D341Med (cell line): ENCODE data around the gene FXYD4.
"Not testable (repeated sequence)": the region's sequence is repeated elsewhere in the genome, so short reads cannot be mapped to it uniquely, and the experiment has no call there.

ENCODE experiments used
- DNase-seq: peaks from one replicate; pipeline ENCODE4 v3.0.0; 2012; ENCODE audit warnings: low spot score

Gene FXYD4

DNA sequence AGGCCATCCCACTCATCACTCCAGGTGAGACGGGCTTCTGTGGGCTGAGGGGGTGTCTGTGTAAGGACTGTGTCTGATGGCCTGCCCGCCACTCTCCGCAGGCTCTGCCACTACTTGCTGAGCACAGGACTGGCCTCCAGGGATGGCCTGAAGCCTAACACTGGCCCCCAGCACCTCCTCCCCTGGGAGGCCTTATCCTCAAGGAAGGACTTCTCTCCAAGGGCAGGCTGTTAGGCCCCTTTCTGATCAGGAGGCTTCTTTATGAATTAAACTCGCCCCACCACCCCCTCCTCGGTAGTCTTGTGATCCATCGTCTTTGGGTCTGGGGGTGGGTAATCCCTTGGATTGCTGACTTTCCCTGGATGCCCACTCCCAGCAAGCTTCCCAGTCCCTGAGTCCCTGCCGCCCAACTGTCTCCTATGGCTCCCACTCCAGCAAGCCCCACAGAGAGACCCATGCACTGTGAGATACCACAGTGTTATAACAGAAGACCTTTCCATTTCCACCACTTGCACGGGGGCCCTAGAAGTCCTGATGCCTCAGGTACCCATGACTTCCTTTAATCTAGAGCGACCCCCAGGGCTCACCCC lies 4.7 kb downstream of the FXYD4 start:
- DNase-seq = peak; percentile 20

DNA sequence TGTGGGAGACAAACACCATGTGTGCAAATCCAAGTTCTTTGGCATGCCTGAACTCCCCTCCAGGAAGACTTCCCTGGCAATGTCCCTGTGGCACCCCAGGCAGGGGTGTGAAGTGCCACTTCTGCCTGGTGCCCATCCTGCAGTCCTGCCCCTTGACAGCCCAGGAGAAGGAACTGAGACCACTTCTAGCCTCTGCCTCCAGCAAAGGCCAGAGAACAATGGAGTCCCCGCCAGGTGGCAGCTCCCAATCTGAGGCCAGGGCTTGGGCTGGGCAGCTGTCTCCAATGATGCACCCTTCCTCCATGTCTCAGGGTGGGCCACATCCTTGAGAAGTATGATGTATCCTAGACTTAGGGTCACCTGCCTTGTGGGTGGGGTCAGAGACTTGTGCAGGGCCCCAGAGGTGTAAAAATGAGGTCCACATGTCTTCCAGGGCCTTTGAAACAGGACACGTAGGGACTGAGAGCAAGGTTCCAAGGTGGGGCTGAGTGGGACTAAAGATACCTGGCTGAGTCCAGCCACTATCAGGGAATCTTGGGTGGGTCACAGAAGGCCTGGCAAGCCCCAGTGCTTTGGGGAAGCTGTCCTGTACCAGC lies 5.5 kb downstream of the FXYD4 start:
- peak; percentile 32 for DNase-seq

GRCh38 chr10:43377424-43377883 lies 6.0 kb downstream of the FXYD4 start:
- DNase-seq = peak; percentile 41

DNA sequence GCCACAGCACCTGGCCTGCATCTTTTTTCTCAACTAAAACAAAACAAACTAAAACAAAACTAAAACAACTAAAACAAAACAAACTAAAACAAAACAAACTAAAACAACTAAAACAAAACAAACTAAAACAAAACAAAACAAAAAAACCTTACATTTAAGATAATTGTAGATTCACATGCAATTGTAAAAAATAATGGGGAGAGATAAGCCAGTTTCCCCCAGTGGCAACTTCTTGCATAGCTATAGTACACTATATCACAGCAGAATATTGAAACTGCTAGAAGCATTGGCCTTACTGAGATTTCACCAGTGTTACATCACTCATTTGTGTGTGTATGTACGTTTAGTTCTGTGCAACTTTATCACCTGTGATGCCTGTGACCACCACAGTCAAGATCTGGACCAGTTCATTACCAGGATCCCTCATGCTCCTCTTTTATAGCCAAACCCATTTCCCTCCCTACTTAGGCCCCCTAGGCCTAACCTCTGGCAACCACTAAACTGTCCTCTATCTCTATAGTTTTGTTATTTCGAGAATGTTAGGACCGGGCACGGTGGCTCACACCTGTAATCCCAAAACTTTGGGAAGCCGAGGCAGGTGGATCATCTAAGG lies 9.3 kb downstream of the FXYD4 start:
- DNase-seq = peak; percentile 30

GRCh38 chr10:43383204-43383971 lies 12.0 kb downstream of the FXYD4 start:
- peak; percentile 34 for DNase-seq

- DNase-seq = peak; percentile 34
Observed at GRCh38 chr10:43384252-43385221, 13.1 kb downstream of the FXYD4 start.

DNA sequence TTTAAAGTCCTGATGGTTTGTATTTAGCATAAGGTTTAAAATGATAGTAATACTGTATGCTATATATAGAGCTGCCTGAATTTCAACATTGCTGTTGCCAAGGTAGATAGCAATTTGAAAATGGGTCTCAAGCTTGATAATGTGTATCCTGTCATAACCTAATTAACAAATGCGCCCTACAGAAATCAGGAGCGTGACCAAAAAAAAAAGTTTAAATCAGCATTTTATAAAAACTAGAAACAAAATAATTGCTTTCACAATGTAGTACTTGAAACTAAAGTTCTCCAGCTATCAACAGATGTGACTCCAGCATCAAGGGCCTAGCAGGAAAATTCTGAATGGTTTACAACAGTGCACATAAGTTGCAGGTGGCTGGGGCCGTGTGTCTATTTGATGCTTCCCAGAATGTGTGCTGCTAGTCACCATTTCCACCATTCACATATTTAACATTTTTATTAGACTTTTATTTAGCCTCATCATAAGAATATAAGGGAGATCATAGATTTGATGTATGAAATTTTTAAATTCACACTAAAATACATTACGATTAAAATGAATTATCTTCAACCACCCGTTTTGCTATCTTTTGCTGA lies 14.1 kb downstream of the FXYD4 start:
- no peak for DNase-seq

- peak; percentile 26 for DNase-seq
Observed at GRCh38 chr10:43386549-43386948, 15.1 kb downstream of the FXYD4 start.

- peak; percentile 30 for DNase-seq
Observed at GRCh38 chr10:43386981-43387677, 15.7 kb downstream of the FXYD4 start.

DNA sequence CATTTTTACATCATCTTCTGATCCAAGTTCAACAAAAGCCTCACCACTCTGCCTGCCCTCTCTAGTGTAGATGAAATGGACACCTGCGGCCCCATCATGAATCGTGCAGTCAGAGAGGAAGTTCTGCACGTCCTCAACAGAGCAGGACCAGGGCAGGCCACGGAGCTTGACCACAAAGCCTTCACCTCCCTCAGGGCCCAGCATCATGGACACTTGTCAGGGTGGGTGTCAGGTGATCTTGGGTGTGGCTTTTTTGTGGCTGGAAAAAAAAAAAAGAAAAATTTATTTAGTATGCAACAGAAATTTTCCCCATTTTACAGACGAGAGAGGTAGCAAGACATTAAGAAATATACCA lies 16.2 kb downstream of the FXYD4 start:
- no peak for DNase-seq

- DNase-seq = peak; percentile 33
Observed at GRCh38 chr10:43389867-43390266, 18.4 kb downstream of the FXYD4 start.

DNA sequence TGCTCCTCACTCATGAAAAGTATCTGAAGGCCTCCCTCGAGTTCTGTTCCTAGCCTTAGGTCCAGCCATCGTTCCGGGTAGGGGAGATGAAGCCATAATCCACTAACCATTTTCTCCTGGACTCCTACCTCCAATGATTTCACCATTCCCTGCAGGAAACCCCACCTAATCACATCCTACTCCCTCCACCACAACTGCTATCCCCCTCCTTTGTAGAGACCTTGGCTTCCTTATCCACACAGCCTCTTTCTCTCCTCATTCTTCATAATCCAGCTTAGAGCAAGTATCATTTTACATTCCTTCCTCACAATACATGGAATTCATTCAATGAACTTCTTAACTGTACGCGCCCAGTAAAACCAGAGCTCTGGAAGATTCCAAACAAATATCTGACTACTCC lies 18.9 kb downstream of the FXYD4 start:
- peak; percentile 27 for DNase-seq

DNA sequence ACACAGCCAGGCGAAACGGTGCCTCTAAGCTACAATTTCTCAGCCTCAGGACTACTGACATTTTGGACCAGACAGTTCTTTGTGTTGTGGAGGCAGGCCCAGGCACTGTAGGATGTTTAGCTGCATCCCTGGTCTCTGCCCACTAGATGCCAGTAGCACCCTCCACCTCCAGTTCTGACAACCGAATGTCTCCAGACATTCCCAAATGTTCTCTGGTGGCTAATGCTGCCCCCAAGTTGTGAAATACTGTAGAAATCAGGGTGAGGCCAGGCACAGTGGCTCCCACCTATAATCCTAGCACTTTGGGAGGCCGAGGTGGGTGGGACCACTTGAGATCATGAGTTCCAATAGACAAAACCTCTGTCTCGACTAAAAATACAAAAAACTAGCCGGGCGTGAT lies 19.3 kb downstream of the FXYD4 start:
- peak; percentile 73 for DNase-seq

DNA sequence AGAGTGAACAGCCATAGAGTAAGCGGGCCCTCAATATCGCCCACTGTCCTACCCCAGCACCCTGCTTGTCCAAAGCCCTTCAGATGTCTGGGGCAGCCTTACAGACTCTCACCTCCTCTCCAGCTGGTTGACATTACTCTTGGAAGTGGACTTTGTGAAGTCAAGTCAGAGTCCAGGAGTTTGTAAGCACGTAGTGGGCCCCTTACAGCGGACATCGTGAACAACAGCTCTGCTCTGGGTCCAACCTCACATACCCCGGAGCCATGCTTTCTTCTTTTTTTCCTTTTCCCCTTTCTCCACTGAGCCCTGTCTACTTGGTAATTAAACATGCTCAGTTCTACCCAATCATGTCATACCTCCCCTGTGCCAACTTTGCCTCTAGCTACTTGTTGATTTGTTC lies 20.1 kb downstream of the FXYD4 start:
- DNase-seq = no peak

GRCh38 chr10:43392748-43393147 lies 21.3 kb downstream of the FXYD4 start:
- DNase-seq = no peak

GRCh38 chr10:43393186-43393585 lies 21.8 kb downstream of the FXYD4 start:
- DNase-seq = not testable (repeated sequence)

DNA sequence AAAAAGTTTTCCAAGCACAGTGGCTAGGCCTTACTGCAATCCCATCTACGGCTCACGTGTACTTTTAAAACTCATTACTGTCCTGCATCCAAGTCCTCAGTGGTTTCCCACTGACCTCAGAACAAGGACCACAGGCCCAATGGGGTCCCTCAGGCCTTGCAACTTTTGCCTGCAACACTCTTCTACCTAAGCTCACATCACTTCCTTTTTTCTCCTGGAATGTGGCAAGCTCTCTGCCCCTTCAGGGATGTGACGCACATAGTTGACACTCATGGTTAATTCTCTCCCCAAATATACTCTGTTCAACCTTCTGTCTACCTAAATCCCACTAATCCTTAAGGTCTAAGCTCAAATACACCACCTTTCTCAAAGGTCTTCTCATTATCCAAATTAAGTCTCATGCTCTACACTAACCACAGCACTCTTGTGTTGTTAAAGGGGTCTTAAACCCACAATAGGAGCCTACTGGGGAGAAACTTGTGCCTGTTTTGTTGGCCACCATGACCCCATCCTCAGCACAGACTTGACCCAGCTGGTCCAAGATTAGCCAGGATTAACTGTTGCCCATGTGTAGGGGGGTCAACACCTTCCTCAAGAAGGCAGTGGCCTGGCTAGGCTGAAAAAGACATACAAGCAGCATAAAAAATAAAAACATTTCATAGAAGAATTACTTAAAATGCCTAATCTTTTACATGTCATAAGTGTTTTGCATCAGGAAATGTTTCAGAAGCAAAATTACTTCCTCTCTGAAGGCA lies 22.3 kb downstream of the FXYD4 start:
- DNase-seq = peak; percentile 40

- DNase-seq = no peak
Observed at GRCh38 chr10:43394868-43395267, 23.4 kb downstream of the FXYD4 start.

DNA sequence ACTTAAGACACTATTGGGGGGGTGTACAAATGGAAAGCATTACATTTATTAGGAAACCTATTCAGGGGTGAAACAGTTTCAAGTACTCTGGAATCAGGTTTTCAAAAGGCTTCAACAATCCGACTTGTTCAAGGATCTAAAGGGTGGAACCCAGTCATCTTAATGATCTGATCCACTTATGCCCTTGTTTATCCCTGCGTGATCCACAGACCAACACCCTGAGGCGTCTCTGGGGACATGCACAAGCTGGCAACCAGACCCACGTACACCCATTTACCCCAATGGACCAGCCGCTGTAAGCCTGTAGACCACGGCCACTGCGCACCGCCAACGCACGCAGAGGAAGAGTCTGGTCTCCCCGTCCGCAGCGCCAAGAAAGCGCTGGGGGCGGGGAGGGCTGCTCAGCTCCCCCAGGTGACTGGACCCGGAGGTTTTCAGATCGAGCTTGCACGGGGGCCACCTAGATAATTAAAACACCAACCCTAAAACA lies 24.2 kb downstream of the FXYD4 start:
- DNase-seq = peak; percentile 87
